Measurements from ENCODE around the gene NFX1.

NFX1 gene

GRCh38 chr9:33403941-33404787, 113.8 kb downstream of the NFX1 start:
- no peak overlapping the region for H3K4me3 ChIP-seq (replicated peaks; ENCODE audit: low read depth, low read length)
- no peak for DNase-seq (ENCODE audit: extremely low read depth, low read depth)
- no peak for TF ChIP-seq CTCF (IDR thresholded peaks at IDR 0.05; ENCODE audit: low read depth, low read length, missing control alignments)

DNA sequence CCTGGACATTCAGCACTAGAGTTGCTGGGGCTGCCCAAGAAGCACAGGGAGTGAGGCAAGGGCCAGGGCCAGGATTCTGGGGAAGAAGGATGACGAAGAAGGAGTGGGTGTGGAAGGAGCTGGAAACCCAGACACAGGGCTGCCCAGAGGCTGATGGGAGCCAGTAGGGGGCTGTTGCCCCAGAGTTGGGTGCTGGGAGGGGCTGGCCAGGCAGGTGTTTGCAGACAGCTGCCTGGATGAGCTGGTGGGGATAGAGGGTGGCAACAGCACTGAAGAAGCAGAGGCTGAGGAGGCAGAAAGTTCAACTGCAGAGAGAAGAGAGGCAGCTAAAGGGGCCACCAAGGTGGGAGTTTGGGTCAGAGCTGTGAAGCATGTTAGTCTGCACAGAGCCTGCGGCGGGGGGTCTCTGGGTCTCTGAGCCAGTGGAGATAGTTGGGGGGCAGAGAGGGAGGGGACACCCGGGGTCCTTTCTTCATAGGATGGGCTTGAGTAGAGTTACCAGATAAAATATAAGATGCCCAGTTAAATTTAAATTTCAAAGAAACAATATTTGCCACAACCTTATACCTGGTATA, 114.6 kb downstream of the NFX1 start:
- DNase-seq (ENCODE audit: extremely low read depth, low read depth): no peak
- no peak overlapping the region for H3K4me3 ChIP-seq (replicated peaks; ENCODE audit: low read depth, low read length)
- no peak for TF ChIP-seq CTCF (IDR thresholded peaks at IDR 0.05; ENCODE audit: low read depth, low read length, missing control alignments)

- DNase-seq (ENCODE audit: extremely low read depth, low read depth): no peak
These were observed 116.7 kb downstream of the NFX1 start for GRCh38 chr9:33407061-33407460.

DNA sequence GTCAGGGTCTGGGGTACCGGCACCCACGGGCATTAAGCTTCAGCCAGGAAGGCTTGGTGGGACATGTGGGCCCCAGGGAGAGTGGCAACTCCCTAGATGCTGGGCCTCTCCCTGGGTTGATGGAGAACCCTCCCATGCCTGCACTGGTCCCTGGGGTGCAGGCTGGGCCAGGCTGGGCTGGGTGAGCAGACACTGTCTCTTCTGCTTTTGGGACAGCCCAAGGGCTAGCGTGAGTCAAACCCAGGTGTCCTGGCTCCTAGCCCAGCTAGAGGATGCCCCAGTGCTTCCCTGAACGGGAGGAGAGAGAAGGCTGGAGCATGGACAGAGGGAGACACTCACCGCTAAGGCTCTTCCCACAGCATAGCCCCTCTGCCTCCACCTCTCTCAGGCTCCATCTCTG, 117.8 kb downstream of the NFX1 start:
- TF ChIP-seq CTCF (IDR thresholded peaks at IDR 0.05; ENCODE audit: low read depth, low read length, missing control alignments): no peak
- DNase-seq (ENCODE audit: extremely low read depth, low read depth): no peak
- no peak overlapping the region for H3K4me3 ChIP-seq (replicated peaks; ENCODE audit: low read depth, low read length)

More at GRCh38 chr9:33407061-33407460, 116.7 kb downstream of the NFX1 start:
- H3K4me3 ChIP-seq (replicated peaks; ENCODE audit: low read depth, low read length): no peak overlapping the region
- no peak for TF ChIP-seq CTCF (IDR thresholded peaks at IDR 0.05; ENCODE audit: low read depth, low read length, missing control alignments)

DNA sequence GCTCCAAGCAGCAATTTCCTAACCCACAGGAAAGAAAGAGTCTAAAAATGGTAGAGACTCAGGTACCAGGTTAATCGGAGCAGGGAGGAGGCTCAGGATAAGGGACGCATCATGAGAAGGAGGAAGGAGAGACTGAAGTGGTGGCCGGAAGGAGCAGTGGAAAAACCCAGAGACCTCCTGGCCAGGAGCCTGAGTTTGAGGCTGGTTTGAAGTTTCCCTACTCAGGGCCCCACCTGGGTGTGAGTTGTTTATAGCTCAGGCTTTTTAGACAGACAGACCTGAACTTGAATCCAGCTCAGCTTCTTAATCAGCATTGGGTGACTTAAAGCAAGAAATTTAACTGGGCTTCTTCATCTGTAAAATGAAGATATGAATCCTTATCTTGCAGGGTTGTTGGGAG, 124.0 kb downstream of the NFX1 start:
- no peak for TF ChIP-seq CTCF (IDR thresholded peaks at IDR 0.05; ENCODE audit: low read depth, low read length, missing control alignments)
- H3K4me3 ChIP-seq (replicated peaks; ENCODE audit: low read depth, low read length): no peak overlapping the region
- no peak for DNase-seq (ENCODE audit: extremely low read depth, low read depth)

GRCh38 chr9:33414889-33415500, 124.7 kb downstream of the NFX1 start:
- no peak overlapping the region for H3K4me3 ChIP-seq (replicated peaks; ENCODE audit: low read depth, low read length)
- DNase-seq (ENCODE audit: extremely low read depth, low read depth): no peak
- TF ChIP-seq CTCF (IDR thresholded peaks at IDR 0.05; ENCODE audit: low read depth, low read length, missing control alignments): no peak

Measured in HFF-Myc (cell line).